ENCODE measurements around the gene MPP3.

Gene MPP3

DNA sequence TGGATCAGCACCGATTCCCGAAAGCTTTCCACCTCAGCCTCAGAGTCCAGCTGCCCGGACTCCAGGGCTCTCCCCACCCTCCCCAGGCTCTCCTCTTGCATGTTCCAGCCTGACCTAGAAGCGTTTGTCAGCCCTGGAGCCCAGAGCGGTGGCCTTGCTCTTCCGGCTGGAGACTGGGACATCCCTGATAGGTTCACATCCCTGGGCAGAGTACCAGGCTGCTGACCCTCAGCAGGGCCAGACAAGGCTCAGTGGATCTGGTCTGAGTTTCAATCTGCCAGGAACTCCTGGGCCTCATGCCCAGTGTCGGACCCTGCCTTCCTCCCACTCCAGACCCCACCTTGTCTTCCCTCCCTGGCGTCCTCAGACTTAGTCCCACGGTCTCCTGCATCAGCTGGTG is 29.0 kb upstream of the MPP3 start:
- Histone ChIP-seq H2AFZ (ENCODE audit: low read depth) (no peak overlapping the region), H3K4me2 (no peak overlapping the region), H3K4me3 (IDR thresholded peaks at IDR 0.05; ENCODE audit: insufficient read depth, low read depth, low read length) (no peak overlapping the region), H3K4me1 (ENCODE audit: low read depth, poor library complexity, severe bottlenecking) (no peaks in the 10 kb centered on the region), H3K36me3 (ENCODE audit: insufficient read depth) (no peaks in the 10 kb centered on the region), H3K27me3 (ENCODE audit: insufficient read depth, low read depth) (peaks cover 19% of the 10 kb centered on the region), H3K79me2 (ENCODE audit: insufficient read depth, low read depth) (no peaks in the 10 kb centered on the region), H3K9ac (no peak overlapping the region), H3K27ac (no peak overlapping the region), H4K20me1 (ENCODE audit: insufficient read depth) (no peaks in the 10 kb centered on the region)
- no peak for TF ChIP-seq CTCF (conservative IDR thresholded peaks at IDR 0.05; ENCODE audit: low read depth, low read length)

GRCh38 chr17:43860927-43861622 is 28.1 kb upstream of the MPP3 start:
- no peaks in the 10 kb centered on the region for H3K79me2 ChIP-seq (ENCODE audit: insufficient read depth, low read depth)
- TF ChIP-seq CTCF (conservative IDR thresholded peaks at IDR 0.05; ENCODE audit: low read depth, low read length) = no peak
- no peaks in the 10 kb centered on the region for H4K20me1 ChIP-seq (ENCODE audit: insufficient read depth)
- no peak overlapping the region for H3K4me3 ChIP-seq (IDR thresholded peaks at IDR 0.05; ENCODE audit: insufficient read depth, low read depth, low read length)
- no peak overlapping the region for H3K27ac ChIP-seq
- H3K27me3 ChIP-seq (ENCODE audit: insufficient read depth, low read depth) = peaks cover 27% of the 10 kb centered on the region
- H3K9ac ChIP-seq = no peak overlapping the region
- no peaks in the 10 kb centered on the region for H3K4me1 ChIP-seq (ENCODE audit: low read depth, poor library complexity, severe bottlenecking)
- no peak overlapping the region for H2AFZ ChIP-seq (ENCODE audit: low read depth)
- H3K4me2 ChIP-seq = no peak overlapping the region
- H3K36me3 ChIP-seq (ENCODE audit: insufficient read depth) = no peaks in the 10 kb centered on the region

GRCh38 chr17:43860077-43860725 is 27.3 kb upstream of the MPP3 start:
- Histone ChIP-seq H3K27me3 (ENCODE audit: insufficient read depth, low read depth) (peaks cover 35% of the 10 kb centered on the region), H3K4me3 (IDR thresholded peaks at IDR 0.05; ENCODE audit: insufficient read depth, low read depth, low read length) (no peak overlapping the region), H3K36me3 (ENCODE audit: insufficient read depth) (no peaks in the 10 kb centered on the region), H3K9ac (no peak overlapping the region), H4K20me1 (ENCODE audit: insufficient read depth) (no peaks in the 10 kb centered on the region), H3K79me2 (ENCODE audit: insufficient read depth, low read depth) (no peaks in the 10 kb centered on the region), H2AFZ (ENCODE audit: low read depth) (no peak overlapping the region), H3K4me2 (no peak overlapping the region), H3K27ac (no peak overlapping the region), H3K4me1 (ENCODE audit: low read depth, poor library complexity, severe bottlenecking) (no peaks in the 10 kb centered on the region)
- no peak for TF ChIP-seq CTCF (conservative IDR thresholded peaks at IDR 0.05; ENCODE audit: low read depth, low read length)

GRCh38 chr17:43857957-43858600 is 25.1 kb upstream of the MPP3 start:
- Histone ChIP-seq H3K79me2 (ENCODE audit: insufficient read depth, low read depth) (no peaks in the 10 kb centered on the region), H3K9ac (no peak overlapping the region), H3K36me3 (ENCODE audit: insufficient read depth) (no peaks in the 10 kb centered on the region), H3K27ac (no peak overlapping the region), H3K4me3 (IDR thresholded peaks at IDR 0.05; ENCODE audit: insufficient read depth, low read depth, low read length) (no peak overlapping the region), H2AFZ (ENCODE audit: low read depth) (no peak overlapping the region), H3K4me2 (no peak overlapping the region), H4K20me1 (ENCODE audit: insufficient read depth) (no peaks in the 10 kb centered on the region), H3K27me3 (ENCODE audit: insufficient read depth, low read depth) (peaks cover 38% of the 10 kb centered on the region), H3K4me1 (ENCODE audit: low read depth, poor library complexity, severe bottlenecking) (no peaks in the 10 kb centered on the region)
- no peak for TF ChIP-seq CTCF (conservative IDR thresholded peaks at IDR 0.05; ENCODE audit: low read depth, low read length)
